ENCODE measurements around the gene EPHB6.

Gene EPHB6, protein sequence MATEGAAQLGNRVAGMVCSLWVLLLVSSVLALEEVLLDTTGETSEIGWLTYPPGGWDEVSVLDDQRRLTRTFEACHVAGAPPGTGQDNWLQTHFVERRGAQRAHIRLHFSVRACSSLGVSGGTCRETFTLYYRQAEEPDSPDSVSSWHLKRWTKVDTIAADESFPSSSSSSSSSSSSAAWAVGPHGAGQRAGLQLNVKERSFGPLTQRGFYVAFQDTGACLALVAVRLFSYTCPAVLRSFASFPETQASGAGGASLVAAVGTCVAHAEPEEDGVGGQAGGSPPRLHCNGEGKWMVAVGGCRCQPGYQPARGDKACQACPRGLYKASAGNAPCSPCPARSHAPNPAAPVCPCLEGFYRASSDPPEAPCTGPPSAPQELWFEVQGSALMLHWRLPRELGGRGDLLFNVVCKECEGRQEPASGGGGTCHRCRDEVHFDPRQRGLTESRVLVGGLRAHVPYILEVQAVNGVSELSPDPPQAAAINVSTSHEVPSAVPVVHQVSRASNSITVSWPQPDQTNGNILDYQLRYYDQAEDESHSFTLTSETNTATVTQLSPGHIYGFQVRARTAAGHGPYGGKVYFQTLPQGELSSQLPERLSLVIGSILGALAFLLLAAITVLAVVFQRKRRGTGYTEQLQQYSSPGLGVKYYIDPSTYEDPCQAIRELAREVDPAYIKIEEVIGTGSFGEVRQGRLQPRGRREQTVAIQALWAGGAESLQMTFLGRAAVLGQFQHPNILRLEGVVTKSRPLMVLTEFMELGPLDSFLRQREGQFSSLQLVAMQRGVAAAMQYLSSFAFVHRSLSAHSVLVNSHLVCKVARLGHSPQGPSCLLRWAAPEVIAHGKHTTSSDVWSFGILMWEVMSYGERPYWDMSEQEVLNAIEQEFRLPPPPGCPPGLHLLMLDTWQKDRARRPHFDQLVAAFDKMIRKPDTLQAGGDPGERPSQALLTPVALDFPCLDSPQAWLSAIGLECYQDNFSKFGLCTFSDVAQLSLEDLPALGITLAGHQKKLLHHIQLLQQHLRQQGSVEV

DNA sequence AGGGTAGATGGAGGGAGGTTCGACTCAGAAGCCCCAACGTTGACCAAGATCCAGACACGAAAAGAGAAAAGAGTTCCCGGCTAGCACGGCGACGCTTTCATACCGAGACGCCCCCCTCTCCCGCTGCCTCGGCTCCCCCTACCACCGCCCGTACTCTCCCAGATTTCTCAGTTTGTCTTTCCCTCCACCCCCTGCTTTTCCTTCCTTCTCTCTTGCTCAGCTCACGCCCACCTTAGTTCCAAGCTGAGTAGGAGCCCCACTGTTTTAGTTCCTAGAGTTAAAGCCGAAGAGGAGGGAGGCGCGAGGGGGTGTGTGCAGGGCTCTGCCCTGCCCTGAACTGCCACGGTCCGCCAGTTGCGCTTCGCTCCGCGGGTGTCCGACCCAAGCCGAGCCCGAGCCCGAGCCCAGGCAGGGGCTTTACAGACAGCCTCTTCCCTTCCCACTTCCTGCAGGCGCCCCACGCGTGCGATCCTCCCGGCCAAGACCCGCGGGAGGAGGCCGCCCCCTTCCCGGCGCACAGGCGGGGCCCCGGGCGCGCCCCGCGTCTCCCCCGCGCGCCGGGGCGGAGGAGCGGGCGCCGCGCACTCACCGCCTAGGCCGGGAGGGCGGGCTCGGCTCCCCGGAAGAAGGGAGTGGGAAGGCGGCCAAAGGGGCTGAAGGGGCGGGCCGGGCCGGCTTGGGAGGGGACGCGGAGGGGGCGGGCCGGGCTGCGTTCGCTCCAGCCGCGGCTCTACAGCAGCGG is at the start of gene EPHB6:
TSS of gene EPHB6 (plus strand) at position 705 of the 742 bp plus-strand sequence. CDS start 8,152 bp downstream, outside the sequence.
- no peak for TF ChIP-seq CTCF (conservative IDR thresholded peaks at IDR 0.05; ENCODE audit: low read length)
- H3K4me3 ChIP-seq (ENCODE audit: low read length), result peak within 1 kb of the TSS; percentile 74
- DNase-seq (ENCODE audit: low read depth), result peak; percentile 43

DNA sequence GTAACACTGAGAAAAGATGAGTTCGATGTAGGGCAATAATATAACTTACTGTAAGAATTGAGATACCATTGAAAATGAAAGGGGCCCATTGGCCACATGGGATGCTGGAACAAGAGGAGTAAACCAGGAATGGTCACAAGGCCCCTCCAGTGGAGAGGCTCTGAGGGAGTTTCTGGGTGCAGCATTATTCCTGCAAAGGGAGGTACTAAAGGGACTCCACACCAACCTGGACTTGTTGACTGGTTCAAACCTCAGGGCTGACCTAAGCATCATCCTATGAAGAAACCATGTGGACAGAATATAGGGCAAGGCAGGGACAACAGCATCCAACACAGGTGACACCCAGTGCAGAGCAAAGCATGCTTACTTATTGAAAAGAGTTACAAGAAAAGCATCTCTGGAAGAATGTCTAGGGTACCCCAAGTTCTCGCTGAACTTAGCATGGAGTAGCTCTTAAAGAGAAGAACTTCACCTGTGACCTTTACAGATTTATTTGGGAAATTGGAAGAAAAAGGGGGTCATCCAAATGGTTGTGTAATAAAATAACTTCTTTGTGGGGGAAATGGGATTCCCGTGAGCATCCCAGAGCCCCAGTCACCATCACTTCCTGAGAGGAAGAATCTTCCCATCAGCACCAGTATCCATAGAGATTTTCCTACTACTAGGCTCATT is 49.4 kb upstream of the EPHB6 start:
- no peak for DNase-seq (ENCODE audit: low read depth)
- TF ChIP-seq CTCF (conservative IDR thresholded peaks at IDR 0.05; ENCODE audit: low read length), result no peak
- no peak overlapping the region for H3K4me3 ChIP-seq (ENCODE audit: low read length)

DNA sequence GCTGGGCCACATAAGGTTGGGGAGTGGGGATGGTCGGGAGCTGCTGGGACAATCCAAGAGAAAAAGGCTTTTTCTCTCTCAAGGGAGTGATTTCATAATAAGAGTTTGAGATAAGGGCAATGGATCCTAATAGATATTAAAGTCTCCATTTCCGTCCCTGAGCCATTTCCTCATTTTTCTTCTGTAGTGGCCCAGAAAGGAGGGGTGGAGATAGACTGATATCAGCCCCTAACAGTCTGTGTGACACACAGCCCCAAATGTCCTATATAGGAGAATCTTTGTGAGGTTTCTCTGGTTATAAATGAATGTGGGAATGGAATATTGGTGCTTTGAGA is 48.9 kb upstream of the EPHB6 start:
- H3K4me3 ChIP-seq (ENCODE audit: low read length), result no peak overlapping the region
- TF ChIP-seq CTCF (conservative IDR thresholded peaks at IDR 0.05; ENCODE audit: low read length), result no peak
- no peak for DNase-seq (ENCODE audit: low read depth)

DNA sequence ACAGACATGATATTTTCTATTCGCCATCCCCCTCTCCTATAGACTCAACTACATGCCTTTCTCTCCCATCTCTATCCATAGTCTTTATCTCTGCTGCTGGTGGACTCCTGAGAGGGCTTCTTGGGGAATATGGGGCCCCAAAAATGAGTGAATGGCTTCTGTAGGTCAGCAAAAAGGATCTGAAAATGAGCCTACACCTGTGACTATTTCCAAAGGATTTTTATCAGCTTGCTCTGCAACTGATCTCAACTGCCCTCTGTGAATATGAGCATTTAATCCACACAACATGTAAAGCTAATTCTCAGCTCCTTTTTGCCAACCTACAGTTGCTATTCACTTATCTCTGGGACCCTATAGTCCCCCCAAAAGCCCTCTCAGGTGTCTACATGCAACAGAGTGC is 47.9 kb upstream of the EPHB6 start:
- TF ChIP-seq CTCF (conservative IDR thresholded peaks at IDR 0.05; ENCODE audit: low read length), result no peak
- H3K4me3 ChIP-seq (ENCODE audit: low read length), result no peak overlapping the region
- DNase-seq (ENCODE audit: low read depth), result no peak

GRCh38 chr7:142807855-142808460 is 46.9 kb upstream of the EPHB6 start:
- no peak for TF ChIP-seq CTCF (conservative IDR thresholded peaks at IDR 0.05; ENCODE audit: low read length)
- no peak overlapping the region for H3K4me3 ChIP-seq (ENCODE audit: low read length)
- DNase-seq (ENCODE audit: low read depth), result no peak

DNA sequence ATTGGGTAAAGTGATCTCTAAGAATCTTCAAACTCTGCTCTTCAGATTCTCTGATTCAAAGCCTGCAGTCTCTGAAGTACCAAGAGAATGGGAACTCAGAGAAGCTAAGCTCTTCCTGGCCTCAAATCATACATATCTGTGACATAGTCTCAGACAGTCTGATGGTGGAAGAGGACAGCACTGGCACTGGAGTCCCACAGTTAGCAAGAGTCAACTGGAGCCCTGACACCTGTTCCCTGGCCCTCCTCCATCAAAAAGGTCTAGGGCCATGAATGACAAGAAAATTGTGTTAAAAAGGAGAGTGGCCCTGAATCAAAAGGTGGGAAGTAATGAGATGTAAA is 46.4 kb upstream of the EPHB6 start:
- no peak overlapping the region for H3K4me3 ChIP-seq (ENCODE audit: low read length)
- DNase-seq (ENCODE audit: low read depth), result no peak
- no peak for TF ChIP-seq CTCF (conservative IDR thresholded peaks at IDR 0.05; ENCODE audit: low read length)
